Raji (cell line): ENCODE data around the gene IRGM.

Experiments
- POLR2A ChIP-seq: IDR thresholded peaks from 2 replicates; pipeline ENCODE4 v1.6.1; 2011; ENCODE audit warnings: low read depth, low read length, control low read depth; ENCODE audit not compliant: insufficient read depth

IRGM gene

DNA sequence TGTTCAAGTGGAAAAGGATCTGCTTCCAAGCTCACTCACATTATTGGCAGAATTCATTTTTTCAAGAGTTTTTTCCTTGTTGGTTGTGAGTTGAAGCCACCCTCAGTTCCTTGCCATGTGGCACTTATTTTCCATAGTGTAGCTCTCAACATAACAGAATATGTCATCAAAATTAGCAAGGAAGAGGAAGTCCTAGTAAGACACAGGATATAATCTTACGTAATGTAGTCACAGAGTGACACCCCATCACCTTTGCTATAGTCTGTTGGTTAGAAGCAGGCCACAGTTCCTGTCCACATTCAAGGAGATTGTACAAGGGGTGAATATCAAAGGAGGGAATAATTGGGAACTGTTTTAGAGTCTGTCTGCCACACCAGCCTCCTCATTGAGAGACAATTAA is 15.7 kb downstream of the IRGM start:
- TF ChIP-seq POLR2A = no peak

DNA sequence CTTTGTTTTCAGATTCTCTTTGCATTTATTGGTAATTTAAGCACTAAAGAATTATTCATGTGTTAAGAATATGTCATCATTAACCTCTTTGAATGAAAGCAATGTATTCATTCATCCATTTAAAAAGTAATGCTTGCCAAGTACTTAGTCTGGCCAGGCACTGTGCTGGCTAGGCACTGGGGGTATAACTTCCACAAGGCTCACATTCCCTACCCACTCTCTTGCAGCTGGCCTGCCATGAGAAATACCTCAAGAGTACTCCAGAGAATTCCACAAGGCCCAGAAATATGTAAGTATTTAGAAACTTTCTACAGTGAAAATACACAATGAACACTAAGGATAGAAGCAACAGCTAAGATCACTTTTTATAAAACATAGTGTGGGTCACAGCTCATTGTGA is 33.0 kb downstream of the IRGM start:
- TF ChIP-seq POLR2A = no peak

DNA sequence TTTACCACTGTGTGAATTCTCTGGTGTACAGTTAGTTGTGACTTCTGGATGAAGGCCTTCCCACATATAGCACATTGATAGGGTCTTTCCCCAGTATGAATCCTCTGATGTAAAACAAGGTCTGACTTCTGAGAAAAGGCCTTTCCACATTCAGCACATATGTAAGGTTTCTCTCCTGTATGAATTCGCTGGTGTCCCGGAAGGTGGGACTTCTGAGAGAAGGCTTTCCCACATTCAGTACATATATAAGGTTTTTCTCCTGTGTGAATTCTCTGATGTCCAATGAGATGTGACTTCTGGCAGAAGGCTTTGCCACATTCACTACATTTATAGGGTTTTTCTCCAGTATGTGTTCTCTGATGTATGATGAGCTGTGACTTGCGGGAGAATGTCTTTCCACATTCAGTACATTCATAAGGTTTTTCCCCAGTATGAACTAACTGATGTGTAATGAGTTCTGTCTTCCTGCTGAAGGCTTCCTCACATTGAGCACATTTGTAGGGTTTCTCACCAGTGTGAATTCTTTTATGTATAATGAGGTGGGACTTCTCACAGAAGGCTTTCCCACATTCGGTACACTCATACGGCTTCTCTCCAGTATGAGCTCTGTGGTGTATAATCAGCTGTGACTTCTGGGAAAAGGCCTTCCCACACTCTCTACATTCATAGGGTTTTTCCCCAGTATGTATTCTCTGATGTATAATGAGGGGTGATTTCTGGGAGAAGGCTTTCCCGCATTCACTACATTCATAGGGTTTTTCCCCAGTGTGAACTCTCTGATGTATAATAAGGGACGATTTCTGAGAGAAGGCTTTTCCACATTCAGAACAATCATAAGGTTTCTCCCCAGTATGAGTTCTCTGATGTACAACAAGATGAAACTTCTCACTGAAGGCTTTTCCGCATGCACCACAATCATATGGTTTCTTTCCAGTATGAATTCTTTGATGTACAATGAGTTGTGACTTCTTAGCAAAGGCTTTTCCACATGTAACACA is 49.4 kb downstream of the IRGM start:
- TF ChIP-seq POLR2A = no peak
